T-helper 1 cell (primary cell): ENCODE measurements around the gene VAV1.
"Not testable (repeated sequence)": the region's sequence is repeated elsewhere in the genome, so short reads cannot be mapped to it uniquely, and the experiment has no call there.

Source experiments
- DNase-seq, 5 donors: peaks; one replicate each; pipeline ENCODE4 v3.0.0-alpha.2; 2012 to 2020

VAV1 gene

DNA sequence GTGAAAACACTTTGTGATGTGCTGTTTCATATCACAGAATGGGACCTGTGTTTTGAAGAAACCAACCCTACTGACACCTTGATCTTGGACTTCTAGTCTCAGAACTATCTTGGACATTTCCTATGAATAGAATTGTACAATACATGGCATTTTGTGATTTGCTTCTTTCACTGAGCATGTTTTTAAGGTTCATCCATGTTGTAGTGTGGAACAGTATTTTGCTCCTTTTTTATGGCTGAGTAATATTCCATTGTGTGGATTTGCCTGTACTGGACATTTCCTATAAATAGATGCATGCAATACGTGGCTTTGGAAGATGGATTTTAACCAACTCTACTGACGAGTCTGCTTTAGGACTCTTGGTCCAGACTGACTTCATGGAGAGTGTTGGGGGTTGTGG, 46.8 kb downstream of the VAV1 start:
- DNase-seq: no peak

DNA sequence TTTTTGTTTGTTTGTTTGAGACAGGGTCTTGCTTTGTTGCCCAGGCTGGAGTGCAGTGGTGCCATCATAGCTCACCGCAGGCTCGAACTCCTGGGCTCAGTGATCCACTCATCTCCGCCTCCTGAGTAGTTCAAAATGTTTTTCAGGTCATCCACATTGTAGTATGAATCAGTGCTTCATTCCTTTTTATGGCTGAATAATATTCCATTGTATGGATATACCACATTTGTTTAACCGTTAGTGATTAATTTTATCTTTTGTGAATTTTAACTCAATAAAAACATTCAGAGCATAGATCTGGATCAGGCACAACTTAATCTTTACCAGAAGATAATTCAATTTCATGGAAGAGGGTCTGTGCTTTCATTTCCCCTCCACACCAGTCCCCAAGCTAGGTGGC, 47.7 kb downstream of the VAV1 start:
- no peak for DNase-seq

DNA sequence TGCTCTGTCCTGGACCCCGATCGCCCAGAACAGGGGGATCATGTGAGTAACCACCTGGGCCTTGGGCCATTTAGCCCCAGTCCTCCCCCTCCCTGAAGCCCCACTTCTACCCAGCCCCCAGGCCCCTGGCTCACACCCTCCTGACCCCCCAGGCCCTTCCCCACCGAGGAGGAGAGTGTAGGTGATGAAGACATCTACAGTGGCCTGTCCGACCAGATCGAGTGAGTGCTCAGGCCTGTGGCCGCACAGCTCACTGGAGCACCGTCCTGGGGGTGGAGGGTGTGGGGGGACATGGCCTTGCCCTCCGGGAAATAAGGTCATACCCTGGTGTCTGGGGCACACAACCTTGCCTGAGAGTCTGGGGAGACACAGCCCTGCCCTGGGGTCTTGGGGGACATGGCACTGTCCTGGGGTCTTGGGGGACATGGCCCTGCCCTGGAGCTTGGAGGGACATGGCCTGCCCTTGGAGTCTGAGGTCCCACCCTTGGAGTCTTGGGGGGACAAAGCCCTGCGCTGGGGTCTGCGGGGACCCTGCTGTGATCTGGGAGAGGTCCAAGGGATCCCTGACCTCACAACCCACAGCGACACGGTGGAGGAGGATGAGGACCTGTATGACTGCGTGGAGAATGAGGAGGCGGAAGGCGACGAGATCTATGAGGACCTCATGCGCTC, 49.3 kb downstream of the VAV1 start:
- DNase-seq: no peak

DNA sequence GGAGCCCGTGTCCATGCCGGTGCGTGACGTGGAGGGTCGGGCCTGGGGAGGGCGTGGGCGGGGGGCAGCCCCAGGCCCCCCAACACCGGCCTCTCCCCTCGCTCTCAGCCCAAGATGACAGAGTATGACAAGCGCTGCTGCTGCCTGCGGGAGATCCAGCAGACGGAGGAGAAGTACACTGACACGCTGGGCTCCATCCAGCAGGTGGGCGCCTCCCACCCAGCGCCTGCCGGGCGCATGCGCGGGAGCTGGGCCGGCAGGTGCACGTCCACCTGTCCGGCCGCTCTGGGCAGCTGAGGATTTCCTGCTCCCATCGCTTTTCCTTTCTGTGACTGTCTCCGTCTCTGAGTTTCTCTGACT, 49.8 kb downstream of the VAV1 start:
- no peak for DNase-seq

DNA sequence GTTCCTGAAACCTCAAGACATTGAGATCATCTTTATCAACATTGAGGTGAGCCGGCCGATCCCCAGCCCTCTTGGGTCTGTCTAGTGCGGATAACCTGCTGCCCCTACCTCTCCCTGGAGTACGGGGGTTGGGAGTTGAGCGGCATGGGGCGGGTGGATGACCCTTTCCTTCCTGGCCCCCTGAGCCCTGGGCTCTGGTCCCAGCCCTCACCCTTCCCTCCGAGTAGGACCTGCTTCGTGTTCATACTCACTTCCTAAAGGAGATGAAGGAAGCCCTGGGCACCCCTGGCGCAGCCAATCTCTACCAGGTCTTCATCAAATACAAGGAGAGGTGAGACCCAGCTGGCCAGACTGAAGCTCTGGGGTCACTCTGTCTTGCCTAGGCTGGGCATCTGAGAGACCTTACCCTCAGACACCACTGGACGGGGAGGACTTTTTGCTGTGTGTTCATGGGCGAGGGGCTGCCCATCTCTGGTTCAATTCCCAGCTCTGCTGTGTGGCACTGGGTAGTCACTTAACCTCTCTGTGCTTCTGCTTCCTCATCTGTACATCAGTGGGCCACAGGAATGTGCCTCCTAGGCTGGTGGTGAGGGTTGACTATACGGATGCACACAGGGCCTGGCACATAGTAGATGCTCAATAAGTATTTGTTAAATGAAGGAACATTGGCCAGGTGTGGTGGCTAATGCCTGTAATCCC, 52.7 kb downstream of the VAV1 start:
- DNase-seq: no peak

DNA sequence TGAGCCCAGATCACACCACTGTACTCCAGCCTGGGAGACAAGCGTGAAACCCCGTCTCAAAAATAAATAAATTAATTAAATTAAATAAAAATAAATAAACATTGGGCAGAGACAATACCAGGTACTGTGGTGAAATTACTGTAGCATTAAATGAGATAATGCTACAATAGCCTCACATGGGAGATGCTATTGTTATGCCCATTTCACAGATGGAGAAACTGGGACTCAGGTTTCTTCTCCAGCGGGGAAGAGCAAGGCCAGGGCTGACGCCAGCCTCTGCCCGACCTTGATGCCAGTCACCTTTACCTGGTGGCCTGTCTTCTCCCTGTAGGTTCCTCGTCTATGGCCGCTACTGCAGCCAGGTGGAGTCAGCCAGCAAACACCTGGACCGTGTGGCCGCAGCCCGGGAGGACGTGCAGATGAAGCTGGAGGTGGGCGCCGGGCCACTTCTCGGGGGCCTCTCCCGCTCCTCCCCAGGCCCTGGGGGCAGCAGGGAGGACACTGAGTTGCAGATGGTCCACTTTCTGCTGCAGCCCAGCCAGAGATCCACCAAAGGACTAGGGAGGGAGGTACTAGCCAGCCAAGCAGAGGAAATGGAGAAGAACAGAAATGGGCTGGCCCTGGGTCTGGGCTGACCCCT, 53.9 kb downstream of the VAV1 start:
- no peak for DNase-seq

DNA sequence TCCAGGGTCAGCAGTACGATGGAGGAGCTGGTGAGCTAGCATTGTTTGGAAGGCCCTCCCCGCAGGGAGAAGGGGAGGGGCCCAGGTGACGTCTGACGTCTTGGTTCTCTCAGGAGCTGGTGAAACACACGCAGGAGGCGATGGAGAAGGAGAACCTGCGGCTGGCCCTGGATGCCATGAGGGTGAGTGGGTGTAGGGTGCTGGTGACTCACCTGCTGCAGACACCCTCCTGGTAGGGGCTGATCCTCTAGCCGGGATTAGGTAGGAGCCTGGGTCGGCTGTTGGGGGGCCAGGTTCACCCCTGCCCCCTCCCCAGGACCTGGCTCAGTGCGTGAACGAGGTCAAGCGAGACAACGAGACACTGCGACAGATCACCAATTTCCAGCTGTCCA, 55.8 kb downstream of the VAV1 start:
- no peak for DNase-seq

DNA sequence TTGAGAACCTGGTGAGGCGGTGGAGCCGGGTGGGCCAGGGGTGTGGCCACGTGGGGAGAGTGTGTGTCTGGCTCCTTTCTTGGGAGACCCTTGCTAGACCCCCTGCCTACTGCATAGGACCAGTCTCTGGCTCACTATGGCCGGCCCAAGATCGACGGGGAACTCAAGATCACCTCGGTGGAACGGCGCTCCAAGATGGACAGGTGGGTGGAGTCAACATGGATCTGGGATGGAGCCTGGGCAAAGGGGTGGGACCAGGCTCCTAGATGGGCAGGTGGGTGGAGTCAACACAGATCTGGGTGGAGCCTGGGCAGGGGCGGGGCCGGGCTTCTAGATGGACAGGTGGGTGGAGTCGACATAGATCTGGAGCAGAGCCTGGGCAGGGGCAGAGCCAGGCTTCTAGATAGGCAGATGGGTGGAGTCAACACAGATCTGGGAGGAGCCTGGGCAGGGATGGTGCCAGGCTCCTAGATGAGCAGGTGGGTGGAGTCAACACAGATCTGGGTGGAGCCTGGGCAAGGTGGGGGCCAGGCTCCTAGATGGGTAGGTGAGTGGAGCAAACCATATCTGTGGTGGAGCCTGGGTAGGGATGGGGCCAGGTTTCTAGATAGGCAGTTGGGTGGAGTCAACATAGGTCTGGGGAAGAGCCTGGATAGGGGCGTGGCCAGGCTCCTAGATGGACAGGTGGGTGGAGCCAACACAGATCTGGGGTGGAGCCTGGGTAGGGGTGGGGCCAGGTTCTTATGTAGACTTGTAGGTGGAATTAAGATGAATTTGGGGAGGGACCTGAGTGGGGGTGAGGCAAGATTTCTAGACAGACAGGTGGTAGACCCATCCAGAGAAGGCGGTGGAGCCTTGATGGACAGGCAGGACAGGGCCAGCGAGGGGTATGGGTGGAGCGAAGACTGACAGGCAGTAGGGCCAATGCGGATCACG, 56.5 kb downstream of the VAV1 start:
- peak in 3 of 5 donors; percentile 16 to 55 (median 23) for DNase-seq

DNA sequence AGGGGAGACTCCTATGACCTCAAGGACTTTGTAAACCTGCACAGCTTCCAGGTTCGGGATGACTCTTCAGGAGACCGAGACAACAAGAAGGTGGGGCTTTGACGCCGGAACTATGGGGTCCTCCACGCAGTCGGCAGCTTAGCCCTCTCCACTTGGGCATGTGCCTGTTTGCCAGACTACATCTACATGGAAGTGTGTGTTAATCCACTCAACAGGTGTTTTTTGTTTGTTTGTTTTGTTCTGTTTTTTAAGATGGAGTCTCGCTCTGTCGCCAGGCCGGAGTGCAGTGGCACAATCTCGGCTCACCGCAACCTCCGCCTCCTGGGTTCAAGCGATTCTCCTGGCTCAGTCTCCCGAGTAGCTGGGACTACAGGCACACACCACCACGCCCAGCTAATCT, 57.3 kb downstream of the VAV1 start:
- DNase-seq: not testable (repeated sequence)

DNA sequence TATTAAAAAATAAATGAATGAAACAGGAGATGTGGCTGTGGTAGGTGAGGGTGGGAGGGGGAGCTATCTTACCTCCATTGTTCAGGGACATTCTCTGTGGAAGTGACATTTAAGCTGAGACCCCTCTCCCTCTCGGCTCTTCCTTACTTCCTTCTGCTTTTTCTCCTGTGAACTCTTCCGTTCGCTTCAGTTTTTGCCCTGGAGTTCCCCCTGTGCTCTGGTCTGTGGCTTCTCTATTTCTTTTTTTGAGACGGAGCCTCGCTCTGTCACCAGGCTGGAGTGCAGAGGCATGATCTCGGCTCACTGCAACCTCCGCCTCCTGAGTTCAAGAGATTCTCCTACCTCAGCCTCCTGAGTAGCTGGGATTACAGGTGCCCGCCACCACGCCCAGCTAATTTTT, 58.6 kb downstream of the VAV1 start:
- not testable (repeated sequence) for DNase-seq

DNA sequence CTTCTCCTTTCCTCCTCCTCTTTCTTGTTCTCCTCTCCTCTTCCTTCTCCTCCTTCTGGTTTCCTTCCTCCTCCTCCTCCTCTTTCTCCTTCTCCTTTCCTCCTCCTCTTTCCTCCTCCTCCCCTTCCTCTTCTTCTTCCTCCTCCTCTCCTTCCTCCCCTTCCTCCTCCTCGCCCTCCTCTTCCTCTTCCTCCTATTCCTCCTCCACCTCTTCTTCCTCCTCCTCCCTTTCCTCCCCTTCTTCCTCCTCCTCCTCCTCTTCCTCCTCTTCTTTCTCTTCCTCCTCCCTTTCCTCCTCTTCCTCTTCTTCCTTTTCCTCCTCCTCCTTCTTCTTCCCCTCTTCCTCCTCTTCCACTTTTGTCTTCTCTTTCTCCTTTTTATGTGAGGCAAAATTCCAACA, 59.9 kb downstream of the VAV1 start:
- no peak for DNase-seq

DNA sequence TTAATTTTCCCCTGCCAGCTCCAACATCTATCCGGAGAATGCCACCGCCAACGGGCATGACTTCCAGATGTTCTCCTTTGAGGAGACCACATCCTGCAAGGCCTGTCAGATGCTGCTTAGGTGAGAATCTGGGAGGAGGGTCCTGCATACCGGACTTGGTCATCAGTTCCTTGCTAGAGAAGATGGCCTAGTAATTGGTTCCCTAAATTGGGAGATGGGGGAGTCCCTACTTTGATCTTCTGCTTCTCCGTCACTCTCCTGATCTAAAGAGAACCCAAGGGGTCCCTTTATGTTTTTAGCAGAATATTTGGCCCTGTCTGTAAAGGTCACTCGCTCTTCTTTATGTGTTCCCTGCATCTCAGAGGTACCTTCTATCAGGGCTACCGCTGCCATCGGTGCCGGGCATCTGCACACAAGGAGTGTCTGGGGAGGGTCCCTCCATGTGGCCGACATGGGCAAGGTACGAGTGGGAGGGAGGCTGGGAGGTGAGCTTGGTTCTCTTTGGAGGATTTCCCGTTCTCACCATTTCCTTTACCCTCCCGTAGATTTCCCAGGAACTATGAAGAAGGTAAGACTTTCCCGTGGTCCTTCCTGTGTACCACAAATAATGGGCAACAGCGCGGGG, 60.8 kb downstream of the VAV1 start:
- no peak for DNase-seq

DNA sequence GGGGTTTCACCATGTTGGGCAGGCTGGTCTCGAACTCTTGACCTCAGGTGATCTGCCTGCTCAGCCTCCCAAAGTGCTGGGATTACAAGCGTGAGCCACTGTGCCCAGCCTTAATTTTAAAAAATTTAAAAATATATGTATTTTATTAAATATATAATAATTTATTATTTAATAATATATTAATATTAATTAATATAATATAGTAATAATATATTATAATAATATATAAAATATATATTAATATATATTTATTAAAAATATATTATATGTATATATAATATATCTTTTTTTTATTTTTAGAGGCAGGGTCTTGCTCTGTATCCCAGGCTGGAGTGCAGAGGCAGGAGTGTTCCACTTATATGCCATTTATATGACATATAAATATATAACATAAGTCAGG, 61.9 kb downstream of the VAV1 start:
- no peak for DNase-seq

DNA sequence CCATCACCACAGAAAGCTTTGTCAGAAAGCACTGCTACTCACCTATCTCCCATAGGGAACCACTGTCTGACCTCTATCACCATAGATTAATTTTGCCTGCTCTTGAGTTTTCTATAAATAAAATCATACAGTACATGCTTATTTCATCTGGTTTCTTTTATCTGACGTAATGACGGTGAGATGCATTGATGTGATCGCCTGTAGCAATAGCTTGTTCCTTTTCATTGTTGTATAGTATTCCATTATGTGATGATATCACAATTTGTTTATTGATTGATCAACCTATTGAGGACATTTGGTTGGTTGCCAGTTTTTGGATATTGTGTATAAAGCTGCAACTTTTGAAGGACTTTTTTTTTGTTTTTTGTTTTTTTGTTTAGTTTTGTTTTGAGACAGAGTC, 63.0 kb downstream of the VAV1 start:
- DNase-seq: no peak

DNA sequence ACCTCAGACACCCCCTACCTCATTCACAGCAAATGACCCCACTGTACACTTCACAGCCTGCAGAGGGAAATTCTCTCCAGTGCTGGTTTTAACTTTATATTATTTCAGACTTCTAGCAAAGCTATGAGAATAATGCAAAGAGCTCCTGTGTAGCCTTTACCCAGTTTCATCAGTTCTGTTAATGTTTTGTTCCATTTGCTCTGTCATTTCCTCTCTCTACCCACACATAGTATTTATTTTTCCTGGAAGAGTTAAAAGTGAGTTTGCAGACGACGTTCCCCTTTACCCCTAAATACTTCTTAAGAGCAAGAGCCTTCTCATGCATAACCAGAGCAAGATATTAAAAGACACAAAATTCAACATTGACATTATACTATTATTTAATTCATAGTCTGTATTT, 65.0 kb downstream of the VAV1 start:
- DNase-seq: no peak

DNA sequence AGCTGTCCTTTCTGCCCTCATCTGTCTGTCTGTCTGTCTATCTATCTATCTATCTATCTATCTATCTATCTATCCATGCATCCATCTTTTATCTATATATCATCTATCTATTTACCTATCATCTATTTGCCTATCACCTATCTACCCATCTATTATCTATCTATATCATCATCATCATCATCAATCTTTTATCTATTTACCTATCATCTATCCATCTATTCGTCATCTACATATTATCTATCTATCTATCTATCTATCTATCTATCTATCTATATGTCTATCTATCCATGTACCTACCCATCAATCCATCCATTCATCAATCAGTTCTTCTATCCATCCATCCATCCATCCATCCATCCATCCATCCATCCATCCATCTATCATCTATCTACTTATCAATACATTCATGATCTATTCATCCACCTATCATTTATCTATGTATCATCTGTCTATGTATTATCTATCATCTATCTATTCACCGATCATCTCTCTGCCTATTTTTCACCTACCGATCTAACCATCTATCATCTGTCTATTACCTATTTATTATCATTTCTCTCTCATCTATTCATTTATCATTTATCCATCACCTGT, 65.7 kb downstream of the VAV1 start:
- no peak for DNase-seq

DNA sequence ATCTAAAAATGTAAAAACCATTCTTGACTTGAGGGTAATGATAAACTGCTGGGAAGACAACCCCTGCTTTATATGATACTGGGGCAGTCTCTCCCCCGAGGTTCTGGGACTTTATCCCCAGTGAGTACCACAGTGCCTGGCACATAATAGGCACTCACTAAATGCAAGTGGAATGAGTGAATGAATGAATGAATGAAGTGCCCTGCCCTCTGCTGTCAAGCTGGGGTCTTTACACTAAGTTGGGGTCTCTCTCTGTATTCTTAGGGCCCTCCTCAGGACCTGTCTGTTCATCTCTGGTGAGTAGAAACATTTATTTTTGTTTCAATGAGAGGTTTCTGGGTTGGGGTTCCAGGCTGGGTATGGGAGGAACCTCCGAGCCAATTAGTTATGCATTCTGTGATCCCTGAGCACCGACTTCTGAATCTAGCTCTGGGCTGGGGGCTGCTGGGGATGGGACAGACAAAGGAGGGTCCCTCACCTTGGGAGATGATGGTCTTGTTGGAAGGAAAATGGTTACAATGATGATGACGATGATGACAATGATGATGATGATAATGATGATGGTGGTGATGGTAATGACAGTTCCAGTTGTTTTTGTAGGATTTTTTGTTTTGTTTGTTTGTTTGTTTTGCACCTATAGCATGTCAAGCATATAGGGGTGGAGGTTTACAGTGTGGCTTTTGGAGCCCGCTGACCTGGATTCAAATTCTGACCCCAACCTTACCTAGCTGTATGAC, 70.5 kb downstream of the VAV1 start:
- no peak for DNase-seq

DNA sequence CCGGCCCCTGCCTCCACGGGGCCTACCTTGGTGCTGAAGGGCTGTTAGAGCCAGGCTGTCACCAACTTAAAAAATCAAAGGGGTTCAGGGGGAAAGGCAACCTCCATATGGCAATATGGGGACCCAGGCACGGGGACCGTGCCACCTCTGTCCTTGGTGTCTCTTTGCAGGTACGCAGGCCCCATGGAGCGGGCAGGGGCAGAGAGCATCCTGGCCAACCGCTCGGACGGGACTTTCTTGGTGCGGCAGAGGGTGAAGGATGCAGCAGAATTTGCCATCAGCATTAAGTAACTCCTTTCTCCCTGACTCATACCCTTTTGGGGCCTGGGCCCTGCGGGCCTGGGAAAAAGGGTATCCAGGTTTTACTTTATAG, 75.3 kb downstream of the VAV1 start:
- DNase-seq: no peak

DNA sequence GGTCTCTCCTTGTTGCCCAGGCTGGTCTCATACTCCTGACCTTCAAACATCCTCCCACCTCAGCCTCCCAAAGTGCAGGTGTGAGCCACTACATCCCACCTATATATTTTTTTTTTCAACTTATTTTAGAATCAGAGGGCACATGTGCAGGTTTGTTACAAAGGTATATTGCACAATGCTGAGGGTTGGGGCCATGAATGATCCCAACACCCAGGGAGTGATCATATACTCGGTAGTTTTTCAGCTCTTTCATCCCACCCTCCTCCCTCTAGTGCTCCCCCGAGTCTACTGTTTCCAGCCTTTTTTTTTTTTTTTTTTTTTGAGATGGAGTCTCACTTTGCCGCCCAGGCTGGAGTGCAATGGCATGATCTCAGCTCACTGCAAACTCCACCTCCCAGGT, 76.5 kb downstream of the VAV1 start:
- DNase-seq: no peak

DNA sequence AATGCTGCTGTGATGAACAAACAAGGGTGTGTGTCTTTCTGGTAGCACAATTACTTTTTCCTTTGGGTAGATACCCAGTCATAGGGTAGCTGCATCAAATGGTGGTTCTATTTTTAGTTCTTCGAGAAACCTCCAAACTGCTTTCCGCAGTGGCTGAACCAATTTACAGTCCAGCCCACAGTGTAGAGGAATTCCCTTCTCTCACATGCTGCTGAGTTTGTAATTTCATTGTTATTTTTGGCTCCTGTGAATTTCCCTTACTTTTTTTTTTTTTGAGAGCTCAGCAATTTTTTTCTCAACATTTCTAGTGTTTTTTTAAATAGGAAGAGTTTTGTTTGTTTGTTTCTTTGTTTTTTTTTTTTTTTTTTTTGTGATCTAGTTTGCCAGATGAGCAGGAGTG, 77.4 kb downstream of the VAV1 start:
- no peak for DNase-seq

DNA sequence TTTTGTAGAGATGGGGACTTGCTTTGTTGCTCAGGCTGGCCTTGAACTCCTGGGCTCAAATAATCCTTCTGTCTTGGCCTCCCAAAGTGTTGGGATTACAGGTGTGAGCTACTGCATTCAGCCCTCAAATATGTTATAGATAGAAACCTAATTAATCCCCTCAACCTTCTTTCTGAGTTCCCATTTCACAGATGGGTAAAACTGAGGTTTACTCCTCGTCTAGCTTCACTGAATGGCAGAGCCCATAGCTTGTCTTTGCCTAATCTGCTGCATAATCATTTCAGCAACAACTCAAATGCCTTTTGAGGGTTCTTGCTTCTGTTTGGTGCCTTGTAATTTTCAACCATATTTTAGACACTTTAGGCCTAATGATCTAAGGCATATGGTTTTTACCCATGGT, 78.9 kb downstream of the VAV1 start:
- DNase-seq: no peak

DNA sequence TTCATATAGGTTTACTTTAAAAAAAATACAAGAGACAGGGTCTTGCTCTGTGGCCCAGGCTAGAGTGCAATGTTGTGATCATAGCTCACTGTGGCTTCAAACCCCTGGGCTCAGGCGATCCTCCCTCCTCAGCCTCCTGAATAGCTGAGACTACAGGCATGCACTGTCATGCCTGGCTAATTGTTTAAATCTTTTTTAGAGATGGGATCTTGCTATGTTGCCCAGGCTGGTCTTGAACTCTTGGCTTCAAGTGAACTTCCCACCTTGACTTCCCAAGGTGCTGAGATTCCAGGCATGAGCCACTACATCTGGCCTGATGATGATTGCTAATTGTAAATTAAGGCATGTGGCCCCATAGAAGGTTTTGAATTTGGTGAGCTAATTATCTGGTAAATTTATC, 79.5 kb downstream of the VAV1 start:
- no peak for DNase-seq
